GM23338 (cell line): ENCODE results near the gene LTBP4. TPM values are rescaled to one million over a fixed set of nuclear protein-coding genes. Genes with fewer than 3 reads are reported as not detected.

Source experiments
- ATAC-seq: fragments of 200-7000 bp; cut with Tn5 transposase; 3 replicates; pipeline ENCODE4 v1.9.1; 2020
- DNase-seq: peaks from one replicate; pipeline ENCODE4 v3.0.0-alpha.2; 2015; ENCODE audit warnings: low spot score
- H2AFZ ChIP-seq: fragments of 200-600 bp; sonication (generic); 2 replicates; pipeline ENCODE4 v1.8.0; 2016; ENCODE audit warnings: antibody characterized with exemption, mild to moderate bottlenecking, moderate library complexity
- H3F3A ChIP-seq: fragments of 200-600 bp; sonication (generic); replicated peaks from 2 replicates; pipeline ENCODE4 v1.8.0; 2017; ENCODE audit warnings: antibody characterized with exemption, mixed run types, low read depth
- H3K27ac ChIP-seq: fragments of 200-600 bp; sonication (generic); 2 replicates; pipeline ENCODE4 v1.6.1; 2016; ENCODE audit warnings: low read depth
- H3K27me3 ChIP-seq: fragments of 200-600 bp; sonication (generic); 2 replicates; pipeline ENCODE4 v1.8.0; 2016; ENCODE audit warnings: mild to moderate bottlenecking, mixed run types, moderate library complexity; ENCODE audit not compliant: insufficient read depth
- H3K36me3 ChIP-seq: fragments of 200-600 bp; sonication (generic); 2 replicates; pipeline ENCODE4 v1.8.0; 2016; ENCODE audit warnings: mild to moderate bottlenecking; ENCODE audit not compliant: insufficient read depth
- H3K4me1 ChIP-seq: fragments of 200-600 bp; sonication (generic); 2 replicates; pipeline ENCODE4 v1.8.0; 2016; ENCODE audit warnings: mild to moderate bottlenecking, moderate library complexity; ENCODE audit not compliant: insufficient read depth
- H3K4me2 ChIP-seq: fragments of 200-600 bp; sonication (generic); 2 replicates; pipeline ENCODE4 v1.7.1; 2017; ENCODE audit warnings: mixed run types
- H3K4me3 ChIP-seq: fragments of 200-600 bp; sonication (generic); 2 replicates; pipeline ENCODE4 v1.6.1; 2016; ENCODE audit warnings: mixed run types
- H3K79me2 ChIP-seq: fragments of 200-600 bp; sonication (generic); replicated peaks from 2 replicates; pipeline ENCODE4 v1.8.0; 2017; ENCODE audit warnings: mild to moderate bottlenecking; ENCODE audit not compliant: insufficient read depth
- H3K9me2 ChIP-seq: fragments of 200-600 bp; sonication (generic); 2 replicates; pipeline ENCODE4 v1.8.0; 2017; ENCODE audit not compliant: insufficient read depth
- H4K20me1 ChIP-seq: fragments of 200-600 bp; sonication (generic); replicated peaks from 2 replicates; pipeline ENCODE4 v1.8.0; 2017; ENCODE audit warnings: mild to moderate bottlenecking; ENCODE audit not compliant: insufficient read depth
- H3K27ac Mint-ChIP-seq: 2 replicates; pipeline ENCODE4 v1.8.0; 2020; ENCODE audit warnings: inconsistent platforms, mild to moderate bottlenecking, moderate library complexity, mixed read lengths
- H3K27me3 Mint-ChIP-seq: 3 replicates; pipeline ENCODE4 v1.8.0; 2022; ENCODE audit warnings: low read depth, mild to moderate bottlenecking, moderate library complexity, mixed read lengths, inconsistent platforms; ENCODE audit not compliant: insufficient read depth, poor library complexity
- H3K36me3 Mint-ChIP-seq: 3 replicates; pipeline ENCODE4 v1.8.0; 2021; ENCODE audit warnings: low read depth, mild to moderate bottlenecking, inconsistent platforms, moderate library complexity, mixed read lengths
- H3K4me1 Mint-ChIP-seq: 3 replicates; pipeline ENCODE4 v1.8.0; 2020; ENCODE audit warnings: mild to moderate bottlenecking, inconsistent platforms, mixed read lengths
- H3K4me3 Mint-ChIP-seq: 3 replicates; pipeline ENCODE4 v1.8.0; 2021; ENCODE audit warnings: moderate library complexity, mild to moderate bottlenecking, inconsistent platforms, mixed read lengths
- H3K9me3 Mint-ChIP-seq: 3 replicates; pipeline ENCODE4 v1.8.0; 2020; ENCODE audit warnings: moderate library complexity, mild to moderate bottlenecking, inconsistent platforms, mixed read lengths
- CREB1 ChIP-seq: fragments of 250-450 bp; sonication (Bioruptor Pico); IDR thresholded peaks from 2 replicates; pipeline ENCODE4 v1.5.0; 2020; ENCODE audit warnings: low read depth, mild to moderate bottlenecking, moderate library complexity
- EZH2 ChIP-seq: fragments of 200-600 bp; sonication (generic); IDR thresholded peaks from one replicate; pipeline ENCODE4 v1.8.0; 2017; ENCODE audit warnings: antibody characterized with exemption, mild to moderate bottlenecking, low read depth; ENCODE audit not compliant: unreplicated experiment
- EZH2phosphoT487 ChIP-seq: fragments of 200-600 bp; sonication (generic); IDR thresholded peaks from one replicate; pipeline ENCODE4 v1.8.1; 2018; ENCODE audit warnings: antibody characterized with exemption; ENCODE audit not compliant: unreplicated experiment
- JUNB ChIP-seq: IDR thresholded peaks from one replicate; pipeline ENCODE4 v1.6.1; 2016; ENCODE audit warnings: antibody characterized with exemption; ENCODE audit not compliant: unreplicated experiment
- NANOG ChIP-seq: IDR thresholded peaks from 2 replicates; pipeline ENCODE4 v1.6.1; 2016; ENCODE audit warnings: antibody characterized with exemption, borderline replicate concordance
- POLR2AphosphoS5 ChIP-seq: IDR thresholded peaks from 2 replicates; pipeline ENCODE4 v1.6.1; 2016; ENCODE audit warnings: antibody characterized with exemption, low read depth
- STAT1 ChIP-seq: IDR thresholded peaks from one replicate; pipeline ENCODE4 v1.6.1; 2016; ENCODE audit warnings: antibody characterized with exemption; ENCODE audit not compliant: unreplicated experiment
- ZNF114 ChIP-seq: fragments of 250-450 bp; sonication (Bioruptor Pico); IDR thresholded peaks from 2 replicates; pipeline ENCODE4 v1.5.0; 2020; ENCODE audit warnings: mild to moderate bottlenecking, moderate library complexity
- ZNF331 ChIP-seq: fragments of 250-450 bp; sonication (Bioruptor Pico); IDR thresholded peaks from 2 replicates; pipeline ENCODE4 v1.5.0; 2020; ENCODE audit warnings: low read depth, mild to moderate bottlenecking, moderate library complexity
- polyA plus RNA-seq: library from polyadenylated mRNA; unstranded; fragments of >200 nt; fragmentation: Nextera tagmentation; extraction: Ambion mirVana; gene quantifications from 2 replicates; pipeline ENCODE4 v1.2.1, GENCODE V29; 2016
- total RNA-seq: library from RNA; depleted of rRNA; stranded (reverse); fragments of >200 nt; shearing (Covaris generic); gene quantifications from 2 replicates; pipeline ENCODE4 v1.2.3, GENCODE V29; 2014
- TF ChIP-seq, protein P1 (sequence below): fragments of 250-450 bp; sonication (Bioruptor Pico); IDR thresholded peaks from 2 replicates; pipeline ENCODE4 v1.5.0; 2020; ENCODE audit warnings: mild to moderate bottlenecking, moderate library complexity

LTBP4 gene
- total and polyA plus RNA-seq, 2 experiments from 2014 or later, result 50.3 to 65.0 TPM

DNA sequence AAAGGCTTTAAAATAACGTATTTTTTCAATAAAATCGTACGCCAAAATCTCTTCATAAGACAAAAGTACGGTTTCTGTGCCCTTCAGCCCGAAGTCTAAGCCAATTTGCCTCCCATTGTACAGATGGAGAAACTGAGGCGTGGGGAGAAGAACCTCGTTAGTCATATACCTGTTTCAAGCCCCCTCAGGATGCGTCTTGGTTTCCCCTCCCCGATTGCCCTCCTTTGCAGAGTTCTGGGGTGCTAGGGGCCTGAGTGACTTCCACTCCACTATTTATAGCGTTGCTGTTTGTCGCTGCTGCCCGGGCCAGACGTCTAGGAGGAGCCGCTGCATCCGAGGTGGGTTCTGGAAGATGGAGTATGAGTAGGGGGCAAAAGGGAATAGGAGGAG is 2.3 kb upstream of the LTBP4 start:
- H3K4me3 Mint-ChIP-seq, result peak overlapping the region; percentile 87
- ATAC-seq, result no peak
- H3K27me3 ChIP-seq, result peaks cover 76% of the 10 kb centered on the region

DNA sequence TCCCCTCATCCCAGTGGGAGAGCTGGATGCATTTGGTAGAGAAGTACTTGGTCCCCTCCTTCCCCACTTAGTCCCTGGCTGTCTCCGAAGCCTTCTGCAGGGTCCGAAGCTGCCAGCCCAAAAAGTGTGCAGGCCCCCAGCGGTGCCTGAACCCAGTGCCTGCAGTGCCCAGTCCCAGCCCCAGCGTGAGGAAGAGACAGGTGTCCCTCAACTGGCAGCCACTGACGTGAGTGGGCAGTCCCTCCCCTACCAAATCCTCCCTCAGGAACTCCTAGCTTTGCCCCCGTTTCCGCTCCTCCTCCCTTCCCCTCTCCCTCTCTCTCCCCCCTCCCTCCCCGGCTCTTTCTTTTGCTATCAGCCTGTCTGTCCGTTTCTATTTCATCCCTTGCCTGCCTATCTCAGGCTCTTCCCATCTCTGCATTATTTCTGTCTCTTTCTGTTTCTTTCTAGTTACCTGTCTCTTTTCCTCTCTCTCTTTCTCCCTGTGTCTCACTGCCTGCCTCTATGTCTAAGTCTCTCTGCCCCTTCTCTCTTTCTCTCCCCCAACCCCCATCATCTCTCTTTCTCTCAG is 1.8 kb upstream of the LTBP4 start:
- H3K4me3 ChIP-seq, result peak overlapping the region; percentile 53
- Mint-ChIP-seq H3K4me1 (peaks cover 48% of the 10 kb centered on the region), H3K36me3 (no peaks in the 10 kb centered on the region), H3K9me3 (peaks cover 5% of the 10 kb centered on the region; the same call in 2 of the 3 replicates), H3K27ac (no peak overlapping the region), H3K27me3 (peaks cover 72% of the 10 kb centered on the region), H3K4me3 (peak overlapping the region; percentile 87)
- ATAC-seq, result no peak
- H3K9me2 ChIP-seq, result 0 out of 2 replicates have a peak, but pooled peaks cover under 1% of the 10 kb centered on the region
- no peaks in the 10 kb centered on the region for H3K79me2 ChIP-seq
- no peaks in the 10 kb centered on the region for H3K36me3 ChIP-seq
- H3K27me3 ChIP-seq, result peaks cover 78% of the 10 kb centered on the region
- no peak overlapping the region for H3K27ac ChIP-seq
- no peak overlapping the region for H2AFZ ChIP-seq
- DNase-seq, result peak; percentile 51
- no peak for TF ChIP-seq ZNF331
- peak; percentile 56 for TF ChIP-seq EZH2
- no peaks in the 10 kb centered on the region; the same call in 1 of the 2 replicates for H4K20me1 ChIP-seq
- H3F3A ChIP-seq, result peaks cover 24% of the 10 kb centered on the region
- H3K4me1 ChIP-seq, result peaks cover 45% of the 10 kb centered on the region
- peak overlapping the region; percentile 81 for H3K4me2 ChIP-seq

More for the DNA sequence above, 2.3 kb upstream of the LTBP4 start:
- Histone ChIP-seq H3K4me1 (peaks cover 50% of the 10 kb centered on the region), H3F3A (peaks cover 24% of the 10 kb centered on the region), H3K4me2 (peak overlapping the region; percentile 81), H2AFZ (no peak overlapping the region), H3K36me3 (no peaks in the 10 kb centered on the region), H3K27ac (no peak overlapping the region), H4K20me1 (no peaks in the 10 kb centered on the region; the same call in 1 of the 2 replicates), H3K9me2 (no peaks in the 10 kb centered on the region), H3K79me2 (no peaks in the 10 kb centered on the region), H3K4me3 (peak overlapping the region; percentile 53; the same call in 1 of the 2 replicates)
- H3K36me3 Mint-ChIP-seq, result no peaks in the 10 kb centered on the region
- H3K27me3 Mint-ChIP-seq, result peaks cover 69% of the 10 kb centered on the region
- no peak overlapping the region for H3K27ac Mint-ChIP-seq
- peaks cover under 1% of the 10 kb centered on the region; the same call in 1 of the 3 replicates for H3K9me3 Mint-ChIP-seq
- DNase-seq, result no peak
- TF ChIP-seq EZH2 (peak; percentile 52), EZH2phosphoT487 (no peak)
- peaks cover 49% of the 10 kb centered on the region for H3K4me1 Mint-ChIP-seq

DNA sequence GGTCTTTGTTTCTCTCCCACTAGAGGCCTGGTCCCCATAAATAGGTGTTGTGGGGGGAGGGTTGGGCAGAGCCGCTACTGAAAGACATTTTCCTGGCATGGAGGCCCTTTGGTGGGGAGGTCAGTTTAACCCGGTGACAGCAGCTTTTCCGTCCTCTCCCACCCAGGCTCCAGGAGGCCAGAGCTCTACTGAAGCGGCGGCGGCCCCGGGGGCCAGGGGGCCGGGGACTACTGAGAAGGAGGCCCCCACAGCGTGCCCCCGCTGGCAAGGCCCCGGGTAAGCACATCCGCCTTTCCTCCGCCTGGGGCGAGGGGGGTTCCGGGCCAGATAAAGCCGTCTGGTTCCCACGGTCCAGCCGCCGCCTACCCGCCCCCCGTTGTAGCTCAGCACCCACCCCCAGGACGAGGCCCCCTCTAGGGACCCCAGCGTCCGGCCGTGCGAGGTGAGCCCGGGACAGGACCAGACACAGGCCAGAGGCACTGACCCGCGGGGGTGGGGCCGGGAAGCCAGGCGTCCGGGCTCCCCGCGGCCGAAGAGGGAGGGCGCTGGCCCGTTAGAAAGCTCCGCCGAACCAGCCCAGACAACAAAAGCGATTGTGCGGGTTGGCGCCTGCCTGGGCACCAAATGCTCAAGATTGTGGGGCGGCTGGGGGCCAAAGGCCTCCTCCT is 1.1 kb upstream of the LTBP4 start:
- Histone ChIP-seq H3K4me1 (peaks cover 43% of the 10 kb centered on the region), H2AFZ (no peak overlapping the region), H3K27ac (no peak overlapping the region), H3K9me2 (0 out of 2 replicates have a peak, but pooled peaks cover 3% of the 10 kb centered on the region), H3K4me3 (peak overlapping the region; percentile 53), H4K20me1 (no peaks in the 10 kb centered on the region; the same call in 1 of the 2 replicates), H3K4me2 (peak overlapping the region; percentile 81), H3K36me3 (no peaks in the 10 kb centered on the region), H3F3A (peaks cover 26% of the 10 kb centered on the region), H3K27me3 (peaks cover 83% of the 10 kb centered on the region), H3K79me2 (no peaks in the 10 kb centered on the region)
- DNase-seq, result no peak
- Mint-ChIP-seq H3K36me3 (no peaks in the 10 kb centered on the region), H3K27ac (no peak overlapping the region), H3K4me3 (peak overlapping the region; percentile 87), H3K4me1 (peaks cover 42% of the 10 kb centered on the region), H3K27me3 (peaks cover 72% of the 10 kb centered on the region), H3K9me3 (peaks cover 5% of the 10 kb centered on the region; the same call in 2 of the 3 replicates)
- no peak for ATAC-seq
- TF ChIP-seq STAT1 (no peak), JUNB (no peak), CREB1 (no peak), POLR2AphosphoS5 (no peak), ZNF114 (CRISPR knock-in tag) (no peak), EZH2phosphoT487 (no peak), ZNF331 (no peak), NANOG (no peak)
- TF ChIP-seq, protein P1, sequence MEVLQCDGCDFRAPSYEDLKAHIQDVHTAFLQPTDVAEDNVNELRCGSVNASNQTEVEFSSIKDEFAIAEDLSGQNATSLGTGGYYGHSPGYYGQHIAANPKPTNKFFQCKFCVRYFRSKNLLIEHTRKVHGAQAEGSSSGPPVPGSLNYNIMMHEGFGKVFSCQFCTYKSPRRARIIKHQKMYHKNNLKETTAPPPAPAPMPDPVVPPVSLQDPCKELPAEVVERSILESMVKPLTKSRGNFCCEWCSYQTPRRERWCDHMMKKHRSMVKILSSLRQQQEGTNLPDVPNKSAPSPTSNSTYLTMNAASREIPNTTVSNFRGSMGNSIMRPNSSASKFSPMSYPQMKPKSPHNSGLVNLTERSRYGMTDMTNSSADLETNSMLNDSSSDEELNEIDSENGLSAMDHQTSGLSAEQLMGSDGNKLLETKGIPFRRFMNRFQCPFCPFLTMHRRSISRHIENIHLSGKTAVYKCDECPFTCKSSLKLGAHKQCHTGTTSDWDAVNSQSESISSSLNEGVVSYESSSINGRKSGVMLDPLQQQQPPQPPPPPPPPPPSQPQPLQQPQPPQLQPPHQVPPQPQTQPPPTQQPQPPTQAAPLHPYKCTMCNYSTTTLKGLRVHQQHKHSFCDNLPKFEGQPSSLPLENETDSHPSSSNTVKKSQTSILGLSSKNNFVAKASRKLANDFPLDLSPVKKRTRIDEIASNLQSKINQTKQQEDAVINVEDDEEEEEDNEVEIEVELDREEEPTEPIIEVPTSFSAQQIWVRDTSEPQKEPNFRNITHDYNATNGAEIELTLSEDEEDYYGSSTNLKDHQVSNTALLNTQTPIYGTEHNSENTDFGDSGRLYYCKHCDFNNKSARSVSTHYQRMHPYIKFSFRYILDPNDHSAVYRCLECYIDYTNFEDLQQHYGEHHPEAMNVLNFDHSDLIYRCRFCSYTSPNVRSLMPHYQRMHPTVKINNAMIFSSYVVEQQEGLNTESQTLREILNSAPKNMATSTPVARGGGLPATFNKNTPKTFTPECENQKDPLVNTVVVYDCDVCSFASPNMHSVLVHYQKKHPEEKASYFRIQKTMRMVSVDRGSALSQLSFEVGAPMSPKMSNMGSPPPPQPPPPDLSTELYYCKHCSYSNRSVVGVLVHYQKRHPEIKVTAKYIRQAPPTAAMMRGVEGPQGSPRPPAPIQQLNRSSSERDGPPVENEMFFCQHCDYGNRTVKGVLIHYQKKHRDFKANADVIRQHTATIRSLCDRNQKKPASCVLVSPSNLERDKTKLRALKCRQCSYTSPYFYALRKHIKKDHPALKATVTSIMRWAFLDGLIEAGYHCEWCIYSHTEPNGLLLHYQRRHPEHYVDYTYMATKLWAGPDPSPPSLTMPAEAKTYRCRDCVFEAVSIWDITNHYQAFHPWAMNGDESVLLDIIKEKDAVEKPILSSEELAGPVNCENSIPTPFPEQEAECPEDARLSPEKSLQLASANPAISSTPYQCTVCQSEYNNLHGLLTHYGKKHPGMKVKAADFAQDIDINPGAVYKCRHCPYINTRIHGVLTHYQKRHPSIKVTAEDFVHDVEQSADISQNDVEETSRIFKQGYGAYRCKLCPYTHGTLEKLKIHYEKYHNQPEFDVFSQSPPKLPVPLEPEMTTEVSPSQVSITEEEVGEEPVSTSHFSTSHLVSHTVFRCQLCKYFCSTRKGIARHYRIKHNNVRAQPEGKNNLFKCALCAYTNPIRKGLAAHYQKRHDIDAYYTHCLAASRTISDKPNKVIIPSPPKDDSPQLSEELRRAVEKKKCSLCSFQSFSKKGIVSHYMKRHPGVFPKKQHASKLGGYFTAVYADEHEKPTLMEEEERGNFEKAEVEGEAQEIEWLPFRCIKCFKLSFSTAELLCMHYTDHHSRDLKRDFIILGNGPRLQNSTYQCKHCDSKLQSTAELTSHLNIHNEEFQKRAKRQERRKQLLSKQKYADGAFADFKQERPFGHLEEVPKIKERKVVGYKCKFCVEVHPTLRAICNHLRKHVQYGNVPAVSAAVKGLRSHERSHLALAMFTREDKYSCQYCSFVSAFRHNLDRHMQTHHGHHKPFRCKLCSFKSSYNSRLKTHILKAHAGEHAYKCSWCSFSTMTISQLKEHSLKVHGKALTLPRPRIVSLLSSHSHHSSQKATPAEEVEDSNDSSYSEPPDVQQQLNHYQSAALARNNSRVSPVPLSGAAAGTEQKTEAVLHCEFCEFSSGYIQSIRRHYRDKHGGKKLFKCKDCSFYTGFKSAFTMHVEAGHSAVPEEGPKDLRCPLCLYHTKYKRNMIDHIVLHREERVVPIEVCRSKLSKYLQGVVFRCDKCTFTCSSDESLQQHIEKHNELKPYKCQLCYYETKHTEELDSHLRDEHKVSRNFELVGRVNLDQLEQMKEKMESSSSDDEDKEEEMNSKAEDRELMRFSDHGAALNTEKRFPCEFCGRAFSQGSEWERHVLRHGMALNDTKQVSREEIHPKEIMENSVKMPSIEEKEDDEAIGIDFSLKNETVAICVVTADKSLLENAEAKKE, result no peak
